Measurements from ENCODE around the gene ATP7B. TPM values are rescaled to one million over a fixed set of nuclear protein-coding genes. Genes with fewer than 3 reads are reported as not detected.

ATP7B gene
- total RNA-seq, 2 experiments from 2014 or later = 0.40 to 0.76 TPM

DNA sequence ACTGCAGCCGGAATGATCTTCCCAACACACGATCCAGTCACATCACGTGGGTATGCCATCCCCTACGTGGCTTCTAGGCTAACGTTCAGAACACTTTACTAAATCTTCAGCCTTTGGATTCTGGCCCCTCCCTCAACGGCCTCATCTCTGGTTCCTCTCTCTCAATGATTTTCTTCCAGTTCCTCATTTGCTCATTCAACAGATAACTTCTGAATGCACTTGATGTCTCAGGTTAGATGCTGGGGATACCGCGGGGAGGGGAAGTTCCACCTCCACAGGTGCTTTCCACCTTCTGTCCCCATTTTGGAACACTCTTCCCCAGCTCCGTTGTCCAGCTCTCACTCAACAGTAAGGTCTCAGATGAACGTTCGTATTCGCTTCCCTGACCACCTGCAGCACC lies 66.1 kb downstream of the ATP7B start:
- no TSS peak for BruUV-seq (replicated peaks)
- Histone ChIP-seq H3K4me1 (ENCODE audit: insufficient read depth, low read length, poor library complexity, severe bottlenecking) (no peaks in the 10 kb centered on the region), H3K36me3 (ENCODE audit: insufficient read depth, low read length) (no peaks in the 10 kb centered on the region), H3K27ac (ENCODE audit: low read depth, low read length, poor library complexity, severe bottlenecking) (no peak overlapping the region), H3K9me3 (ENCODE audit: low read length) (no peaks in the 10 kb centered on the region), H4K20me1 (ENCODE audit: insufficient read depth, low read length) (no peaks in the 10 kb centered on the region), H2AFZ (ENCODE audit: low read length) (no peak overlapping the region), H3K79me2 (ENCODE audit: insufficient read depth, low read depth, low read length) (no peaks in the 10 kb centered on the region), H3K4me3 (ENCODE audit: low read depth, low read length, poor library complexity, severe bottlenecking) (no peak overlapping the region), H3K9me2 (ENCODE audit: insufficient read depth, low read length) (no peaks in the 10 kb centered on the region), H3K4me2 (ENCODE audit: low read length) (no peak overlapping the region)
- no peak for DNase-seq (ENCODE audit: low spot score)
- ChIA-PET CTCF (ENCODE audit: unreplicated experiment) (interaction anchor here (0.5 kb wide), 1 partner anchor 48 kb away, joined by 3 read pairs; no protein-coding TSS in a partner anchor), POLR2A (no interaction called here)
- intact Hi-C loops (cut with micrococcal nuclease; ENCODE audit: unreplicated experiment) = no loop called here
- TF ChIP-seq EZH2phosphoT487 (IDR thresholded peaks at IDR 0.05; ENCODE audit: borderline replicate concordance, low read depth, low read length) = no peak
- no peak for TF ChIP-seq CTCF (conservative IDR thresholded peaks at IDR 0.05; ENCODE audit: low read length)

GRCh38 chr13:51944428-51944827 lies 66.8 kb downstream of the ATP7B start:
- Histone ChIP-seq H3K27ac (ENCODE audit: low read depth, low read length, poor library complexity, severe bottlenecking) (no peak overlapping the region), H4K20me1 (ENCODE audit: insufficient read depth, low read length) (no peaks in the 10 kb centered on the region), H3K9me3 (ENCODE audit: low read length) (no peaks in the 10 kb centered on the region), H3K79me2 (ENCODE audit: insufficient read depth, low read depth, low read length) (no peaks in the 10 kb centered on the region), H2AFZ (ENCODE audit: low read length) (no peak overlapping the region), H3K4me2 (ENCODE audit: low read length) (no peak overlapping the region), H3K9me2 (ENCODE audit: insufficient read depth, low read length) (no peaks in the 10 kb centered on the region), H3K4me1 (ENCODE audit: insufficient read depth, low read length, poor library complexity, severe bottlenecking) (no peaks in the 10 kb centered on the region), H3K4me3 (ENCODE audit: low read depth, low read length, poor library complexity, severe bottlenecking) (no peak overlapping the region), H3K36me3 (ENCODE audit: insufficient read depth, low read length) (no peaks in the 10 kb centered on the region)
- BruUV-seq (replicated peaks) = no TSS peak
- ChIA-PET CTCF (ENCODE audit: unreplicated experiment) (no interaction called here), POLR2A (no interaction called here)
- no peak for TF ChIP-seq CTCF (conservative IDR thresholded peaks at IDR 0.05; ENCODE audit: low read length)
- no peak for TF ChIP-seq EZH2phosphoT487 (IDR thresholded peaks at IDR 0.05; ENCODE audit: borderline replicate concordance, low read depth, low read length)
- DNase-seq (ENCODE audit: low spot score) = no peak
- intact Hi-C loops (cut with micrococcal nuclease; ENCODE audit: unreplicated experiment) = no loop called here

DNA sequence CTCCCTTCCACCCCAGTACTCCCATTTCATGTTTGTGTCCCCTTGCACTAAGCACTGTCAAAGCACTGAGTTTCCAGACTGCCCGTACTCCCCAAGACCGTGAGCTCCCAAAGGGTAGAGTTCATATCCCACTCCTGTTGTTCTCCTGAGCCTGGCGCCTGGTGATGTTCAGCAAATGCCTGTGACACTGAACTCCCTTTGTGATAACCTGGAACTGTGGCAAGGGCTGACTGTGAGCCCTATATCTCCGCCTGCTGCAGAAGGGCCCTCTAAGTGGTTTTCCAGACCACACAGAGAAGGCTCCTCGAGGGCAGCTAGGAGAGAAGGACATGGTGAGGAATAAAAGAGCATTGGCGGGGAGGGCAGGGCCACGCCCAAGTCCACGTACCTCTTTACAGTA lies 67.5 kb downstream of the ATP7B start:
- intact Hi-C loops (cut with micrococcal nuclease; ENCODE audit: unreplicated experiment) = no loop called here
- H3K4me3 ChIP-seq (ENCODE audit: low read depth, low read length, poor library complexity, severe bottlenecking) = no peak overlapping the region
- H4K20me1 ChIP-seq (ENCODE audit: insufficient read depth, low read length) = no peaks in the 10 kb centered on the region
- TF ChIP-seq EZH2phosphoT487 (IDR thresholded peaks at IDR 0.05; ENCODE audit: borderline replicate concordance, low read depth, low read length) = no peak
- TF ChIP-seq CTCF (conservative IDR thresholded peaks at IDR 0.05; ENCODE audit: low read length) = no peak
- POLR2A ChIA-PET = no interaction called here
- H2AFZ ChIP-seq (ENCODE audit: low read length) = no peak overlapping the region
- H3K4me1 ChIP-seq (ENCODE audit: insufficient read depth, low read length, poor library complexity, severe bottlenecking) = no peaks in the 10 kb centered on the region
- CTCF ChIA-PET (ENCODE audit: unreplicated experiment) = no interaction called here
- H3K9me2 ChIP-seq (ENCODE audit: insufficient read depth, low read length) = no peaks in the 10 kb centered on the region
- no TSS peak for BruUV-seq (replicated peaks)
- no peaks in the 10 kb centered on the region for H3K36me3 ChIP-seq (ENCODE audit: insufficient read depth, low read length)
- no peak overlapping the region for H3K27ac ChIP-seq (ENCODE audit: low read depth, low read length, poor library complexity, severe bottlenecking)
- no peak overlapping the region for H3K4me2 ChIP-seq (ENCODE audit: low read length)
- H3K79me2 ChIP-seq (ENCODE audit: insufficient read depth, low read depth, low read length) = no peaks in the 10 kb centered on the region
- no peaks in the 10 kb centered on the region for H3K9me3 ChIP-seq (ENCODE audit: low read length)
- DNase-seq (ENCODE audit: low spot score) = no peak
